ENCODE data around the gene FARS2. TPM values are rescaled to one million over a fixed set of nuclear protein-coding genes. Genes with fewer than 3 reads are reported as not detected.

Gene FARS2
- polyA plus RNA-seq, 3 donors: 12.2 to 21.6 (median 17.7) TPM

GRCh38 chr6:5657684-5658430 is 396.5 kb downstream of the FARS2 start:
- peaks cover 9 to 20% of the 10 kb centered on the region in 2 donors for H3K36me3 Mint-ChIP-seq
- Histone ChIP-seq H3K27me3 (ENCODE audit: control insufficient read depth in 2 of 2, insufficient read depth in 2 of 2, low read length in 2 of 2) (no peaks in the 10 kb centered on the region), H3K4me1 (ENCODE audit: control insufficient read depth in 1 of 2, insufficient read depth in 2 of 2, low read length in 2 of 2) (peaks cover 18 to 23% of the 10 kb centered on the region in 2 donors), H3K27ac (ENCODE audit: low read depth in 1 of 2, low read length in 2 of 2) (peak overlapping the region; percentile 78 to 97), H3K9me3 (replicated peaks in 1 of 2; ENCODE audit: control insufficient read depth in 1 of 2, insufficient read depth in 1 of 2, low read length in 2 of 2) (no peaks in the 10 kb centered on the region), H4K20me1 (ENCODE audit: insufficient read depth, low read length) (no peaks in the 10 kb centered on the region), H3K4me2 (replicated peaks; ENCODE audit: extremely low read depth, low read length, poor library complexity, severe bottlenecking) (peak overlapping the region; percentile 38), H3K36me3 (replicated peaks in 1 of 2; ENCODE audit: control insufficient read depth in 1 of 2, insufficient read depth in 2 of 2, low read length in 2 of 2) (no peaks in the 10 kb centered on the region), H3K9ac (ENCODE audit: insufficient read depth, low read length, poor library complexity, severe bottlenecking) (peak overlapping the region; percentile 66), H2AFZ (ENCODE audit: insufficient read depth, low read depth, low read length, poor library complexity, severe bottlenecking) (peak overlapping the region; percentile 42), H3K4me3 (replicated peaks in 1 of 3; ENCODE audit: low read depth in 2 of 3, low read length in 3 of 3) (peak overlapping the region in 1 of 3 experiments; percentile 21), H3K79me2 (ENCODE audit: insufficient read depth, low read length) (no peaks in the 10 kb centered on the region)
- peaks cover 20% of the 10 kb centered on the region for H3K4me1 Mint-ChIP-seq
- no peak for TF ChIP-seq CTCF (IDR thresholded peaks at IDR 0.05)
- DNase-seq: peak; percentile 81 to 93 (median 89)
- H3K27ac Mint-ChIP-seq: peak overlapping the region; percentile 97 to 100 (median 99)
- H3K9me3 Mint-ChIP-seq: peaks cover 0 to 8% (median 2%) of the 10 kb centered on the region in 7 donors
- 8% methylated on average over 3 of the region's 9 CpGs for WGBS (ENCODE audit: insufficient coverage)
- peaks cover 0 to 2% (median 0%) of the 10 kb centered on the region in 3 donors for H3K27me3 Mint-ChIP-seq (ENCODE audit: low read depth in 3 of 3)
- intact Hi-C loops (cut with micrococcal nuclease): loop anchor here in 1 of 2 donors (2.0 to 5.0 kb wide), 2 partner anchors 17 to 44 kb away; no protein-coding TSS in a partner anchor
- peak overlapping the region; percentile 61 to 67 for H3K4me3 Mint-ChIP-seq

- H3K27me3 Mint-ChIP-seq (ENCODE audit: low read depth in 3 of 3): peaks cover 0 to 2% (median 0%) of the 10 kb centered on the region in 3 donors
- no peaks in the 10 kb centered on the region for H4K20me1 ChIP-seq (ENCODE audit: insufficient read depth, low read length)
- peaks cover 18 to 23% of the 10 kb centered on the region in 2 donors for H3K4me1 ChIP-seq (ENCODE audit: control insufficient read depth in 1 of 2, insufficient read depth in 2 of 2, low read length in 2 of 2)
- DNase-seq: no peak
- no peak for TF ChIP-seq CTCF (IDR thresholded peaks at IDR 0.05)
- H3K79me2 ChIP-seq (ENCODE audit: insufficient read depth, low read length): no peaks in the 10 kb centered on the region
- no peak overlapping the region for H2AFZ ChIP-seq (ENCODE audit: insufficient read depth, low read depth, low read length, poor library complexity, severe bottlenecking)
- no peak overlapping the region for H3K4me2 ChIP-seq (replicated peaks; ENCODE audit: extremely low read depth, low read length, poor library complexity, severe bottlenecking)
- no peak overlapping the region for H3K4me3 Mint-ChIP-seq
- H3K27ac ChIP-seq (ENCODE audit: low read depth in 1 of 2, low read length in 2 of 2): no peak overlapping the region
- intact Hi-C loops (cut with micrococcal nuclease): loop anchor here in 1 of 2 donors (2.0 to 5.0 kb wide), 2 partner anchors 15 to 43 kb away; no protein-coding TSS in a partner anchor
- H3K27ac Mint-ChIP-seq: no peak overlapping the region
- H3K4me3 ChIP-seq (replicated peaks in 1 of 3; ENCODE audit: low read depth in 2 of 3, low read length in 3 of 3): no peak overlapping the region
- H3K9me3 Mint-ChIP-seq: peaks cover 0 to 8% (median 2%) of the 10 kb centered on the region in 7 donors
- H3K36me3 ChIP-seq (replicated peaks in 1 of 2; ENCODE audit: control insufficient read depth in 1 of 2, insufficient read depth in 2 of 2, low read length in 2 of 2): no peaks in the 10 kb centered on the region
- peaks cover 9 to 20% of the 10 kb centered on the region in 2 donors for H3K36me3 Mint-ChIP-seq
- no peaks in the 10 kb centered on the region for H3K9me3 ChIP-seq (replicated peaks in 1 of 2; ENCODE audit: control insufficient read depth in 1 of 2, insufficient read depth in 1 of 2, low read length in 2 of 2)
- H3K27me3 ChIP-seq (ENCODE audit: control insufficient read depth in 2 of 2, insufficient read depth in 2 of 2, low read length in 2 of 2): no peaks in the 10 kb centered on the region
- H3K9ac ChIP-seq (ENCODE audit: insufficient read depth, low read length, poor library complexity, severe bottlenecking): no peak overlapping the region
- H3K4me1 Mint-ChIP-seq: peaks cover 20% of the 10 kb centered on the region
Observed at GRCh38 chr6:5659467-5659866, 398.2 kb downstream of the FARS2 start.

Measured in CD14-positive monocyte (primary cell).